Peyer's patch (tissue), 4 donors: Measurements from ENCODE around the gene G0S2.
A peak's percentile ranks its signal among the peaks of the same experiment; 100 is the strongest.

Source experiments
- CTCF ChIP-seq, 6 experiments: fragments of 450-650 bp in 4 of 6; fragments of 200-600 bp in 2 of 6; sonication (generic) in 1 of 6; IDR thresholded peaks; one replicate each; pipeline ENCODE4 v1.5.1; 2017 to 2019; ENCODE audit warnings: antibody characterized with exemption in 6 of 6, mild to moderate bottlenecking in 3 of 6, moderate library complexity in 1 of 6
- POLR2A ChIP-seq, 2 donors: fragments of 450-650 bp; IDR thresholded peaks; one replicate each; pipeline ENCODE4 v1.5.1; 2017; ENCODE audit warnings: antibody characterized with exemption in 2 of 2, mild to moderate bottlenecking in 2 of 2, moderate library complexity in 2 of 2

DNA sequence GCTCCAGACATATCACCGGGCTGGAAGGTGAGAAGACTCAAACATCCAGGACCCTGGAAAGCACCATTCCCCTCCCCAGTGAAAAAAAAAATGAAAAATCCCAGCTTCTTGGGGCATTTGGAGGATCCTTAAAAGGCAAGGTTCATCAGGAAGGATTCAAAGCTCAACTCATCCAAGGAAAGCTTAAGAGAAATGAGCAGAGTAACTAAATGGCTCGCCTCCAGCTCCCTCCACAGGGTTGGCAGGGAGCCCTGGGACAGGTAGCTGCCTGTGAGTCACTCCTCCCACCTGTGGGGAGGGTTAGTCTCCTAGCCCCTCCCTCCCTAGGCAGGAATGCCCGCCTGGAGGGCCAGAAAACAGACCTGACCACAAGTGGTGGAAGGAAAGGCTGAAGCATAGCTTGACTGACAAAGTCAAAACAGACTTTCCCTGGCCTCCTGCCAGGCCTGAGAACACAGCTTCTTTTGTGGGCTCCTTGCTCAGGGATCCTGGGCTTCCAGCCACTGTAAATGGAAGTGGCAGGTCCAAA lies 22.3 kb upstream of the G0S2 start:
- TF ChIP-seq POLR2A (IDR thresholded peaks at IDR 0.05) (peak; percentile 62 to 89), CTCF (IDR thresholded peaks at IDR 0.05) (no peak)
